Measurements from ENCODE around the gene SLC25A39. TPM values are rescaled to one million over a fixed set of nuclear protein-coding genes. Genes with fewer than 3 reads are reported as not detected.

The SLC25A39 gene
- total RNA-seq, 4 donors from 2014 or later = 97.7 to 155 (median 129) TPM

- no peak overlapping the region for H3K4me3 ChIP-seq
- TF ChIP-seq POLR2A (IDR thresholded peaks at IDR 0.05) (no peak), CTCF (IDR thresholded peaks at IDR 0.05) (no peak)
- H3K36me3 ChIP-seq = no peaks in the 10 kb centered on the region
- H3K27ac ChIP-seq = no peak overlapping the region
- H3K9me3 ChIP-seq = no peaks in the 10 kb centered on the region
- no peaks in the 10 kb centered on the region for H3K27me3 ChIP-seq
- H3K4me1 ChIP-seq = peaks cover 0 to 16% (median 2%) of the 10 kb centered on the region in 4 donors
- DNase-seq = no peak
Measured at GRCh38 chr17:44282264-44282663, 42.4 kb downstream of the SLC25A39 start.

- no peaks in the 10 kb centered on the region for H3K9me3 ChIP-seq
- no peak for TF ChIP-seq CTCF (IDR thresholded peaks at IDR 0.05)
- TF ChIP-seq POLR2A (IDR thresholded peaks at IDR 0.05) = no peak
- no peaks in the 10 kb centered on the region for H3K36me3 ChIP-seq
- no peaks in the 10 kb centered on the region for H3K27me3 ChIP-seq
- DNase-seq = no peak
- H3K4me3 ChIP-seq = no peak overlapping the region
- peaks cover 0 to 16% (median 2%) of the 10 kb centered on the region in 4 donors for H3K4me1 ChIP-seq
- H3K27ac ChIP-seq = no peak overlapping the region
Measured at GRCh38 chr17:44281570-44281969, 43.1 kb downstream of the SLC25A39 start.

GRCh38 chr17:44280392-44280937, 44.2 kb downstream of the SLC25A39 start:
- DNase-seq = no peak
- H3K9me3 ChIP-seq = no peaks in the 10 kb centered on the region
- no peaks in the 10 kb centered on the region for H3K27me3 ChIP-seq
- no peaks in the 10 kb centered on the region for H3K36me3 ChIP-seq
- H3K4me3 ChIP-seq = no peak overlapping the region
- H3K4me1 ChIP-seq = peaks cover 0 to 16% (median 2%) of the 10 kb centered on the region in 4 donors
- no peak for TF ChIP-seq POLR2A (IDR thresholded peaks at IDR 0.05)
- TF ChIP-seq CTCF (IDR thresholded peaks at IDR 0.05) = no peak
- H3K27ac ChIP-seq = peak overlapping the region; percentile 5 to 77 (median 56)

- Histone ChIP-seq H3K36me3 (no peaks in the 10 kb centered on the region), H3K9me3 (no peaks in the 10 kb centered on the region), H3K4me3 (no peak overlapping the region), H3K4me1 (peaks cover 0 to 16% (median 2%) of the 10 kb centered on the region in 4 donors), H3K27me3 (no peaks in the 10 kb centered on the region), H3K27ac (peak overlapping the region; percentile 37 to 77 (median 57))
- TF ChIP-seq POLR2A (IDR thresholded peaks at IDR 0.05) (no peak), CTCF (IDR thresholded peaks at IDR 0.05) (no peak)
- DNase-seq = peak in 2 of 3 donors; percentile 65 to 82
Measured at GRCh38 chr17:44279666-44280391, 44.8 kb downstream of the SLC25A39 start.

- Histone ChIP-seq H3K36me3 (no peaks in the 10 kb centered on the region), H3K9me3 (no peaks in the 10 kb centered on the region), H3K4me3 (no peak overlapping the region), H3K27ac (peak overlapping the region in 3 of 4 donors; percentile 39 to 77 (median 75)), H3K27me3 (no peaks in the 10 kb centered on the region), H3K4me1 (peaks cover 0 to 16% (median 2%) of the 10 kb centered on the region in 4 donors)
- no peak for DNase-seq
- TF ChIP-seq POLR2A (IDR thresholded peaks at IDR 0.05) = no peak
- no peak for TF ChIP-seq CTCF (IDR thresholded peaks at IDR 0.05)
Measured at GRCh38 chr17:44279346-44279665, 45.3 kb downstream of the SLC25A39 start.

All from Peyer's patch (tissue), 4 donors.